ENCODE data around the gene RAB8B. TPM values are rescaled to one million over a fixed set of nuclear protein-coding genes. Genes with fewer than 3 reads are reported as not detected.

RAB8B gene
- total RNA-seq, 1 experiment from 2014 or later = 33.8 TPM

DNA sequence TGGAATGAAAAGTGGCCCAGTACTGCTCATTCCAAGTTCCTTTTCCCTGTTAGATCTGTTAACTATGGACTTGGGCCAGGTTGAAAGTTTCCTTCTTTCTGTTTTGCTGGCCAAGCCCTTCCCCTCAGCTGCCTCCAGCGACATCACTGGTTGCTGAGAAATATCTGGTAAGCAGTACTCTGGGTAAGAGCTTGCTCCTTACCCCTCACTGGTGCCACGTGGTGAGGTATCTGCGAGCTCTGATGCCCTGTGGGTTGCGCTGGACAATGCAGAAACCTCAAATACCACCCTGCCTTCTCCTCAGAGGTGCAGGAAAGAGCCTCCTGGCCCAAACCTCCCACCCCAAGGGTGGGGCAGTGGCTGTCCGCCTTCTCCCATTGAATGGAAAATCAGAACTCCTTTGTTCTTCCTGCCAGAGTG, 45.1 kb downstream of the RAB8B start:
- no peak overlapping the region for H2BK12ac ChIP-seq (ENCODE audit: insufficient read length, low read depth, low read length)
- no peaks in the 10 kb centered on the region for H3K4me1 ChIP-seq (ENCODE audit: insufficient read depth, low read length)
- Mint-ChIP-seq H3K4me3 (no peak overlapping the region), H3K9me3 (peaks cover 0 to 4% of the 10 kb centered on the region in 2 experiments; a peak in 1 of 5 replicates), H3K4me1 (peaks cover 13 to 20% of the 10 kb centered on the region in 2 experiments; a peak in 3 of 4 replicates), H3K36me3 (ENCODE audit: insufficient read depth in 1 of 3, low read depth in 3 of 3) (peaks cover 0 to 5% (median 3%) of the 10 kb centered on the region in 3 experiments; a peak in 4 of 7 replicates), H3K27ac (no peak overlapping the region), H3K27me3 (ENCODE audit: low read depth) (no peaks in the 10 kb centered on the region)
- H3K18ac ChIP-seq (ENCODE audit: insufficient read length, low read depth, low read length) = no peak overlapping the region
- TF ChIP-seq, protein P1, sequence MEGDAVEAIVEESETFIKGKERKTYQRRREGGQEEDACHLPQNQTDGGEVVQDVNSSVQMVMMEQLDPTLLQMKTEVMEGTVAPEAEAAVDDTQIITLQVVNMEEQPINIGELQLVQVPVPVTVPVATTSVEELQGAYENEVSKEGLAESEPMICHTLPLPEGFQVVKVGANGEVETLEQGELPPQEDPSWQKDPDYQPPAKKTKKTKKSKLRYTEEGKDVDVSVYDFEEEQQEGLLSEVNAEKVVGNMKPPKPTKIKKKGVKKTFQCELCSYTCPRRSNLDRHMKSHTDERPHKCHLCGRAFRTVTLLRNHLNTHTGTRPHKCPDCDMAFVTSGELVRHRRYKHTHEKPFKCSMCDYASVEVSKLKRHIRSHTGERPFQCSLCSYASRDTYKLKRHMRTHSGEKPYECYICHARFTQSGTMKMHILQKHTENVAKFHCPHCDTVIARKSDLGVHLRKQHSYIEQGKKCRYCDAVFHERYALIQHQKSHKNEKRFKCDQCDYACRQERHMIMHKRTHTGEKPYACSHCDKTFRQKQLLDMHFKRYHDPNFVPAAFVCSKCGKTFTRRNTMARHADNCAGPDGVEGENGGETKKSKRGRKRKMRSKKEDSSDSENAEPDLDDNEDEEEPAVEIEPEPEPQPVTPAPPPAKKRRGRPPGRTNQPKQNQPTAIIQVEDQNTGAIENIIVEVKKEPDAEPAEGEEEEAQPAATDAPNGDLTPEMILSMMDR (conservative IDR thresholded peaks at IDR 0.05) = no peak
- H4K5ac ChIP-seq (ENCODE audit: insufficient read length, low read depth, low read length) = no peak overlapping the region
- no peak overlapping the region for H2BK5ac ChIP-seq (ENCODE audit: insufficient read length, low read length)
- H3K9ac ChIP-seq (ENCODE audit: extremely low read depth, insufficient read length, low read length) = no peak overlapping the region
- no peak overlapping the region for H3K27ac ChIP-seq (ENCODE audit: insufficient read length, low read depth, low read length)
- no peak overlapping the region for H3K14ac ChIP-seq (ENCODE audit: insufficient read depth, low read length)
- H3K56ac ChIP-seq (ENCODE audit: insufficient read length, low read depth, low read length) = no peak overlapping the region
- H2AK5ac ChIP-seq (ENCODE audit: insufficient read length, low read length) = no peak overlapping the region
- peaks cover 2% of the 10 kb centered on the region for H3K79me1 ChIP-seq (ENCODE audit: insufficient read depth, low read depth, low read length, poor library complexity, severe bottlenecking)
- no peaks in the 10 kb centered on the region for H3K27me3 ChIP-seq (ENCODE audit: insufficient read depth, low read length)
- H3K4ac ChIP-seq (ENCODE audit: low read depth, low read length) = no peak overlapping the region
- no peaks in the 10 kb centered on the region for H3K9me3 ChIP-seq (ENCODE audit: control insufficient read depth, low read depth, low read length)
- H4K20me1 ChIP-seq (ENCODE audit: control insufficient read depth, insufficient read depth, insufficient read length) = no peaks in the 10 kb centered on the region
- no peaks in the 10 kb centered on the region for H3K23me2 ChIP-seq (ENCODE audit: insufficient read length, low read depth, low read length, poor library complexity, severe bottlenecking)
- H2AFZ ChIP-seq (ENCODE audit: low read length) = no peak overlapping the region
- no peak overlapping the region for H3T11ph ChIP-seq (ENCODE audit: low read length)
- WGBS (ENCODE audit: extremely low coverage, insufficient read length, low lambda C conversion rate) = no CpG with 5 or more reads among the region's 5 CpGs
- no peak overlapping the region for H2BK20ac ChIP-seq (ENCODE audit: low read depth, low read length, poor library complexity, severe bottlenecking)
- no peak overlapping the region for H3K23ac ChIP-seq (ENCODE audit: insufficient read length, low read depth, low read length)
- no peak for DNase-seq
- H4K91ac ChIP-seq (ENCODE audit: insufficient read length, low read depth, low read length) = no peak overlapping the region
- no peaks in the 10 kb centered on the region for H3K79me2 ChIP-seq (ENCODE audit: insufficient read depth, low read length)
- no peak overlapping the region for H2BK120ac ChIP-seq (ENCODE audit: low read depth, low read length, poor library complexity, severe bottlenecking)
- H2BK15ac ChIP-seq (ENCODE audit: low read depth, low read length) = no peak overlapping the region
- no peak overlapping the region for H3K4me2 ChIP-seq (ENCODE audit: insufficient read depth, insufficient read length, low read length)
- no peak overlapping the region for H4K8ac ChIP-seq (replicated peaks; ENCODE audit: insufficient read length, low read depth, low read length)

Data from H9 (cell line).